Neural progenitor cell (in vitro differentiated cells): ENCODE measurements around the gene NCF2. TPM values are rescaled to one million over a fixed set of nuclear protein-coding genes. Genes with fewer than 3 reads are reported as not detected.

Experiments
- DNase-seq: peaks from one replicate; pipeline ENCODE4 v3.0.0-alpha.2; 2016; ENCODE audit warnings: low spot score
- H2AFZ ChIP-seq: fragments of 200-600 bp; sonication (generic); replicated peaks from 2 replicates; pipeline ENCODE4 v1.6.1; 2016; ENCODE audit warnings: antibody characterized with exemption
- H3F3A ChIP-seq: fragments of 200-600 bp; sonication (generic); 2 replicates; pipeline ENCODE4 v1.6.1; 2016; ENCODE audit warnings: antibody characterized with exemption, low read depth
- H3K27ac ChIP-seq: fragments of 200-600 bp; sonication (generic); 2 replicates; pipeline ENCODE4 v1.5.1; 2016; ENCODE audit warnings: mild to moderate bottlenecking
- H3K27me3 ChIP-seq: fragments of 200-600 bp; sonication (generic); 2 replicates; pipeline ENCODE4 v1.6.1; 2016; ENCODE audit warnings: mild to moderate bottlenecking, moderate library complexity
- H3K36me3 ChIP-seq: fragments of 200-600 bp; sonication (generic); 2 replicates; pipeline ENCODE4 v1.5.1; 2016
- H3K4me1 ChIP-seq: fragments of 200-600 bp; sonication (generic); 2 replicates; pipeline ENCODE4 v1.6.1; 2016; ENCODE audit warnings: mixed run types
- H3K4me2 ChIP-seq: fragments of 200-600 bp; sonication (generic); 2 replicates; pipeline ENCODE4 v1.6.1; 2016
- H3K4me3 ChIP-seq: fragments of 200-600 bp; sonication (generic); 2 replicates; pipeline ENCODE4 v1.5.1; 2016
- H3K79me2 ChIP-seq: fragments of 200-600 bp; sonication (generic); 2 replicates; pipeline ENCODE4 v1.6.1; 2016; ENCODE audit warnings: low read depth
- H3K9ac ChIP-seq: fragments of 200-600 bp; sonication (generic); 2 replicates; pipeline ENCODE4 v1.6.1; 2016
- H3K9me3 ChIP-seq: fragments of 200-600 bp; sonication (generic); 2 replicates; pipeline ENCODE4 v1.5.1; 2016; ENCODE audit warnings: low read depth
- H4K20me1 ChIP-seq: fragments of 200-600 bp; sonication (generic); 2 replicates; pipeline ENCODE4 v1.6.1; 2016; ENCODE audit warnings: low read depth
- H3K27ac Mint-ChIP-seq: 3 replicates; pipeline ENCODE4 v1.8.0; 2021; ENCODE audit warnings: mixed read lengths
- H3K27me3 Mint-ChIP-seq: 2 replicates; pipeline ENCODE4 v1.8.0; 2022; ENCODE audit warnings: low read depth, mild to moderate bottlenecking, inconsistent platforms, moderate library complexity, mixed read lengths; ENCODE audit not compliant: insufficient read depth
- H3K36me3 Mint-ChIP-seq: 3 replicates; pipeline ENCODE4 v1.8.0; 2021; ENCODE audit warnings: mixed read lengths
- H3K4me1 Mint-ChIP-seq: 3 replicates; pipeline ENCODE4 v1.8.0; 2021; ENCODE audit warnings: mixed read lengths
- H3K4me3 Mint-ChIP-seq: 3 replicates; pipeline ENCODE4 v1.8.0; 2021; ENCODE audit warnings: mild to moderate bottlenecking, moderate library complexity, mixed read lengths
- H3K9me3 Mint-ChIP-seq: 3 replicates; pipeline ENCODE4 v1.8.0; 2020; ENCODE audit warnings: mixed read lengths
- EZH2 ChIP-seq: fragments of 200-600 bp; sonication (generic); IDR thresholded peaks from 2 replicates; pipeline ENCODE4 v1.6.1; 2017; ENCODE audit warnings: antibody characterized with exemption, mild to moderate bottlenecking, moderate library complexity
- EZH2phosphoT487 ChIP-seq: fragments of 200-600 bp; sonication (generic); IDR thresholded peaks from 2 replicates; pipeline ENCODE4 v1.6.1; 2017; ENCODE audit warnings: antibody characterized with exemption
- total RNA-seq: library from RNA; depleted of rRNA; stranded (reverse); fragments of >200 nt; gene quantifications from 2 replicates; pipeline ENCODE4 v1.2.3, GENCODE V29; 2015; ENCODE audit warnings: low replicate concordance
- TF ChIP-seq, protein P1 (sequence below): fragments of 200-600 bp; sonication (generic); IDR thresholded peaks from 2 replicates; pipeline ENCODE4 v1.5.1; 2017; ENCODE audit warnings: antibody characterized with exemption, mild to moderate bottlenecking

Gene NCF2
- total RNA-seq, 1 donor from 2014 or later: not detected

DNA sequence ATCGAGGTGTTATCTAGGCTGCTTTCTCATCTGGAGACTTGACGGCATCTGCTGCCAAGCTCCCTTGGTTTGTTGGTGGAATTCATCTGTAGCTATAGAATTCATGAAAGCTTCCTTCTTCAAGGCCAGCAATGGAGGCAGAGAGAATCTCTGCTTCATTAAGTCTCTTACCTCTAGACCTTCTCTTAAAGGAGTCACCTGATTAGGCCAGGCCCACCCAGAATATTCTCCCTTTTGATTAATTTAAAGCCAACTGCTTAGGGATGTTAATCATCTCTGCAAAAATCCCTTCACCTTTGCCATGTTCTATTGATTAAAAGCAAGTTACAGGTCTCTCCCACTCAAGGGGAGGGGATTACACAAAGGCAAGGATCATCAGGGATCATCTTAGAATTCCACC is 5.3 kb upstream of the NCF2 start:
- no peaks in the 10 kb centered on the region for H3K9me3 Mint-ChIP-seq
- no peaks in the 10 kb centered on the region for H3K9me3 ChIP-seq
- no peaks in the 10 kb centered on the region for H3K36me3 ChIP-seq
- H2AFZ ChIP-seq: no peak overlapping the region
- no peaks in the 10 kb centered on the region for H4K20me1 ChIP-seq
- peak overlapping the region; percentile 38 for H3K27ac Mint-ChIP-seq
- H3K27ac ChIP-seq: no peak overlapping the region
- H3K9ac ChIP-seq: no peak overlapping the region
- peaks cover 22% of the 10 kb centered on the region for H3K4me1 Mint-ChIP-seq
- H3K4me3 ChIP-seq: no peak overlapping the region
- H3K36me3 Mint-ChIP-seq: no peaks in the 10 kb centered on the region
- no peak for DNase-seq
- no peaks in the 10 kb centered on the region for H3F3A ChIP-seq
- H3K4me2 ChIP-seq: no peak overlapping the region
- no peak overlapping the region for H3K4me3 Mint-ChIP-seq
- no peaks in the 10 kb centered on the region for H3K4me1 ChIP-seq
- H3K27me3 Mint-ChIP-seq: peaks cover 6% of the 10 kb centered on the region
- no peaks in the 10 kb centered on the region for H3K27me3 ChIP-seq
- no peak for TF ChIP-seq EZH2
- no peak for TF ChIP-seq EZH2phosphoT487
- TF ChIP-seq, protein P1, sequence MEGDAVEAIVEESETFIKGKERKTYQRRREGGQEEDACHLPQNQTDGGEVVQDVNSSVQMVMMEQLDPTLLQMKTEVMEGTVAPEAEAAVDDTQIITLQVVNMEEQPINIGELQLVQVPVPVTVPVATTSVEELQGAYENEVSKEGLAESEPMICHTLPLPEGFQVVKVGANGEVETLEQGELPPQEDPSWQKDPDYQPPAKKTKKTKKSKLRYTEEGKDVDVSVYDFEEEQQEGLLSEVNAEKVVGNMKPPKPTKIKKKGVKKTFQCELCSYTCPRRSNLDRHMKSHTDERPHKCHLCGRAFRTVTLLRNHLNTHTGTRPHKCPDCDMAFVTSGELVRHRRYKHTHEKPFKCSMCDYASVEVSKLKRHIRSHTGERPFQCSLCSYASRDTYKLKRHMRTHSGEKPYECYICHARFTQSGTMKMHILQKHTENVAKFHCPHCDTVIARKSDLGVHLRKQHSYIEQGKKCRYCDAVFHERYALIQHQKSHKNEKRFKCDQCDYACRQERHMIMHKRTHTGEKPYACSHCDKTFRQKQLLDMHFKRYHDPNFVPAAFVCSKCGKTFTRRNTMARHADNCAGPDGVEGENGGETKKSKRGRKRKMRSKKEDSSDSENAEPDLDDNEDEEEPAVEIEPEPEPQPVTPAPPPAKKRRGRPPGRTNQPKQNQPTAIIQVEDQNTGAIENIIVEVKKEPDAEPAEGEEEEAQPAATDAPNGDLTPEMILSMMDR: no peak
- H3K79me2 ChIP-seq: no peaks in the 10 kb centered on the region

DNA sequence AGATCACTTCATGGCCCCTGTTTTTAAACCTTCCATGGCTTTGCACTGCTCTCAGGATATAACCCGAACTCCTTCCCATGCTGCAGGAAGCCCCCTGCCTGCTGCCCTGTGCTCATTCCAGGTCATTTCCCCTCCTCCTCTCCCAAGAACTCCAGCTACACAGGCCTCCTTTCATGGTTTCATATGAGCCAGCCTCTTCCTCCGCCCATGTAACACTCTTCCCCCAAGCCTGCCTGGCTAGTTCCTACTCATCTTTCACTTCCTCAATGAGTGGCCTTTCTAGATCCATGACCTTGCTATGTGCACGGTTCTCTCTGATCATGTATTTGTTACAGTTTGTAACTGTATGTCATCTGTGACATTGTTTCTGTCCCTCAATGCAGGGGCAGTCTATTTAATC is 3.1 kb upstream of the NCF2 start:
- peaks cover 22% of the 10 kb centered on the region for H3K4me1 Mint-ChIP-seq
- Histone ChIP-seq H3K9ac (no peak overlapping the region), H3K79me2 (no peaks in the 10 kb centered on the region), H3K4me2 (no peak overlapping the region), H3K27me3 (no peaks in the 10 kb centered on the region), H3K4me1 (no peaks in the 10 kb centered on the region), H3K9me3 (no peaks in the 10 kb centered on the region), H3K36me3 (no peaks in the 10 kb centered on the region), H3F3A (no peaks in the 10 kb centered on the region), H3K27ac (no peak overlapping the region), H2AFZ (peak overlapping the region; percentile 64), H4K20me1 (no peaks in the 10 kb centered on the region), H3K4me3 (no peak overlapping the region)
- no peak for TF ChIP-seq EZH2
- TF ChIP-seq, protein P1: no peak
- no peaks in the 10 kb centered on the region for H3K36me3 Mint-ChIP-seq
- H3K9me3 Mint-ChIP-seq: no peaks in the 10 kb centered on the region
- no peak for DNase-seq
- H3K27ac Mint-ChIP-seq: no peak overlapping the region
- no peak overlapping the region for H3K4me3 Mint-ChIP-seq
- peaks cover 12% of the 10 kb centered on the region for H3K27me3 Mint-ChIP-seq

DNA sequence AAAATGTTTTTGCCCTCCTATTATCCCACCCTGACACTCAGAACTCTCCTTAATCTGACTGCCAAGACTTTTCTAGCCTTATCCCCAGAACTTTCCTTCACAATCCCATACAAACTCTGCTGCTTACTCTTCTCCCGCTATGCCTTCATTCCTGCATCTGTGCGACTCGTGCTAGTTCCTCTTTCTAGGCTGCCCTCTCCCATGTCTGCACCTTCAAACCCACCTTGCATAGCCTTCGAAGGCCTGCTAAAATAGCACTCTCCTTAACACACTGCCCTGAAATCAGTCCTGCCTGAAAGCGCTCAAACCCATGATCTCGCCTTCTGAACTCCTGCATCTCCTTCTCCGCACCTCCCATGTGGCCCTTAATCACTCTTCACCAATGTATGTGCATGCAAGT is 2.5 kb upstream of the NCF2 start:
- Histone ChIP-seq H3K4me1 (no peaks in the 10 kb centered on the region), H3K9ac (no peak overlapping the region), H4K20me1 (no peaks in the 10 kb centered on the region), H2AFZ (no peak overlapping the region), H3K4me3 (no peak overlapping the region), H3K27me3 (no peaks in the 10 kb centered on the region), H3F3A (no peaks in the 10 kb centered on the region), H3K27ac (no peak overlapping the region), H3K36me3 (no peaks in the 10 kb centered on the region), H3K79me2 (no peaks in the 10 kb centered on the region), H3K9me3 (no peaks in the 10 kb centered on the region), H3K4me2 (no peak overlapping the region)
- no peak overlapping the region for H3K4me3 Mint-ChIP-seq
- no peaks in the 10 kb centered on the region for H3K36me3 Mint-ChIP-seq
- TF ChIP-seq EZH2phosphoT487: no peak
- no peak for TF ChIP-seq EZH2
- TF ChIP-seq, protein P1: no peak
- H3K9me3 Mint-ChIP-seq: no peaks in the 10 kb centered on the region
- H3K27me3 Mint-ChIP-seq: peaks cover 12% of the 10 kb centered on the region
- H3K4me1 Mint-ChIP-seq: peaks cover 18% of the 10 kb centered on the region
- H3K27ac Mint-ChIP-seq: no peak overlapping the region
- no peak for DNase-seq

DNA sequence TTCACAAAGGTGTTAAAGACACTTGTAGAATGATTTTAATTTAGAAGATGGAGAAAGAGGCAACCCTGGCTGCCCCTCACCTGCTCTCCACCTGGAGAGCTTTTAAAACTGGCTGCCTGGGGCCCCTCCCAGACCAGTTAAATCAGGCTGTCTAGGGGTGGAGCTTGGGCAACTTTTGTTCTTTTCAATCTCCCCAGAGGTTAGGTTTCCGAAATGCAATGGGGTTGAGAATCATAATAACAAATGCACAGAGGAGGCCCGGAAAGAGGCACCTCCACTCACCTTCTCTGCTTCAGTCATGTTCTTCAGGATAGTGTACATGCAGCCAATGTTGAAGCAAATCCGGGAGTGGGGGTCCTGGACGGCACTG is 400 bp downstream of the NCF2 start:
- Mint-ChIP-seq H3K9me3 (no peaks in the 10 kb centered on the region), H3K27me3 (peaks cover 12% of the 10 kb centered on the region), H3K27ac (no peak overlapping the region), H3K4me3 (no peak overlapping the region), H3K36me3 (no peaks in the 10 kb centered on the region), H3K4me1 (peaks cover 21% of the 10 kb centered on the region)
- no peak overlapping the region for H3K4me3 ChIP-seq
- H3K27ac ChIP-seq: no peak overlapping the region
- no peaks in the 10 kb centered on the region for H3F3A ChIP-seq
- H4K20me1 ChIP-seq: no peaks in the 10 kb centered on the region
- no peaks in the 10 kb centered on the region for H3K36me3 ChIP-seq
- TF ChIP-seq, protein P1: no peak
- H2AFZ ChIP-seq: peak overlapping the region; percentile 34
- H3K9ac ChIP-seq: no peak overlapping the region
- DNase-seq: no peak
- H3K79me2 ChIP-seq: no peaks in the 10 kb centered on the region
- H3K4me2 ChIP-seq: no peak overlapping the region
- no peaks in the 10 kb centered on the region for H3K9me3 ChIP-seq
- H3K4me1 ChIP-seq: no peaks in the 10 kb centered on the region
- H3K27me3 ChIP-seq: no peaks in the 10 kb centered on the region
